ENCODE results near the gene SLIT3. TPM values are rescaled to one million over a fixed set of nuclear protein-coding genes. Genes with fewer than 3 reads are reported as not detected.

SLIT3 gene
- total RNA-seq, 4 donors from 2014 or later = 0.72 to 37.4 (median 5.3) TPM

DNA sequence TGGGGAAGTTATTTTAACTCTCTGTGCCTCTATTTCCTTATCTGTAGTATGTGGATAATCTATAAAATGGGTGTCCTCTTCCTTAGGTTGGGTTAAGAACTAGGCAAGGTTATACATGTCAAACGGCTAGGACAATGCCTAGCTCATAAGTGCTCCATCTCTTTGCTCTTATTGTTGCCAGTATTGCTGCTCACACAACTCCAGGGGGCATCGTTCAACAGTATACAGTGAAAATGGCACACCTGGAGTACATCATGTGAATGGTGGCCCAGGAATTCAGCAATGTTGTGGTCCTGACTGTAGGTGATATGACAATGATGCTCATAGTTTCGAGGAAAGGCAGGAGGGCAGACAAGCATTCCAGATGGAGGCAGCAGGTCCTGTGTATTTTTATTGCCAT lies 30.1 kb downstream of the SLIT3 start:
- no peaks in the 10 kb centered on the region for H3K27me3 ChIP-seq
- no peak for DNase-seq
- WGBS, 2 donors = 77 to 79% methylated on average over 3 of the region's 3 CpGs
- intact Hi-C loops (cut with DNase I) = no loop called here
- no peak overlapping the region for H3K4me3 ChIP-seq
- TF ChIP-seq, protein P1, sequence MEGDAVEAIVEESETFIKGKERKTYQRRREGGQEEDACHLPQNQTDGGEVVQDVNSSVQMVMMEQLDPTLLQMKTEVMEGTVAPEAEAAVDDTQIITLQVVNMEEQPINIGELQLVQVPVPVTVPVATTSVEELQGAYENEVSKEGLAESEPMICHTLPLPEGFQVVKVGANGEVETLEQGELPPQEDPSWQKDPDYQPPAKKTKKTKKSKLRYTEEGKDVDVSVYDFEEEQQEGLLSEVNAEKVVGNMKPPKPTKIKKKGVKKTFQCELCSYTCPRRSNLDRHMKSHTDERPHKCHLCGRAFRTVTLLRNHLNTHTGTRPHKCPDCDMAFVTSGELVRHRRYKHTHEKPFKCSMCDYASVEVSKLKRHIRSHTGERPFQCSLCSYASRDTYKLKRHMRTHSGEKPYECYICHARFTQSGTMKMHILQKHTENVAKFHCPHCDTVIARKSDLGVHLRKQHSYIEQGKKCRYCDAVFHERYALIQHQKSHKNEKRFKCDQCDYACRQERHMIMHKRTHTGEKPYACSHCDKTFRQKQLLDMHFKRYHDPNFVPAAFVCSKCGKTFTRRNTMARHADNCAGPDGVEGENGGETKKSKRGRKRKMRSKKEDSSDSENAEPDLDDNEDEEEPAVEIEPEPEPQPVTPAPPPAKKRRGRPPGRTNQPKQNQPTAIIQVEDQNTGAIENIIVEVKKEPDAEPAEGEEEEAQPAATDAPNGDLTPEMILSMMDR (IDR thresholded peaks at IDR 0.05) = no peak
- TF ChIP-seq POLR2A (IDR thresholded peaks at IDR 0.05) = no peak
- no peaks in the 10 kb centered on the region for H3K9me3 ChIP-seq
- H3K27ac ChIP-seq = no peak overlapping the region
- peaks cover 0 to 4% (median 0%) of the 10 kb centered on the region in 3 donors for H3K4me1 ChIP-seq
- H3K36me3 ChIP-seq = no peaks in the 10 kb centered on the region

DNA sequence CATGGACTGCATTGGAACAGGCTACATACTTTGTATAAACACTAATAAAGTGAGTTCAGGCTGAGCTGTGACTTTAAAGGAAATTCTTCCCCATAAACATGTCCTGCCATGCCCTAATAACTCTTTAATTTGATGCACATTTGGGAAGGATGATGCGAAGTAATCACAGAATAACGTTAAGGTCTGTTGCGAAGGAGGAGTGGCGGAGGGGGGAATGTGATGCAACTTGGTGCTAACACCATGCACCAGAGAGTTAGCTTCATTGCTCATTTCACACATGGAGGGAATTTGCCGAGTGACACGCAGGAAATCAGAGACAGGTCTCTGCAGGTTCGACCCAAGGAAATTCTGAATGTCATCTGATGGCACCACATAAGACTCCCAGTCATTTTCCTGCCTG lies 32.9 kb downstream of the SLIT3 start:
- WGBS, 2 donors = 42 to 49% methylated on average over 7 of the region's 7 CpGs
- Histone ChIP-seq H3K36me3 (no peaks in the 10 kb centered on the region), H3K9me3 (no peaks in the 10 kb centered on the region), H3K4me1 (peaks cover 0 to 4% (median 0%) of the 10 kb centered on the region in 3 donors), H3K27me3 (no peaks in the 10 kb centered on the region), H3K27ac (no peak overlapping the region), H3K4me3 (no peak overlapping the region)
- TF ChIP-seq, protein P1 (IDR thresholded peaks at IDR 0.05) = no peak
- TF ChIP-seq POLR2A (IDR thresholded peaks at IDR 0.05) = no peak
- intact Hi-C loops (cut with DNase I) = no loop called here
- DNase-seq = no peak

DNA sequence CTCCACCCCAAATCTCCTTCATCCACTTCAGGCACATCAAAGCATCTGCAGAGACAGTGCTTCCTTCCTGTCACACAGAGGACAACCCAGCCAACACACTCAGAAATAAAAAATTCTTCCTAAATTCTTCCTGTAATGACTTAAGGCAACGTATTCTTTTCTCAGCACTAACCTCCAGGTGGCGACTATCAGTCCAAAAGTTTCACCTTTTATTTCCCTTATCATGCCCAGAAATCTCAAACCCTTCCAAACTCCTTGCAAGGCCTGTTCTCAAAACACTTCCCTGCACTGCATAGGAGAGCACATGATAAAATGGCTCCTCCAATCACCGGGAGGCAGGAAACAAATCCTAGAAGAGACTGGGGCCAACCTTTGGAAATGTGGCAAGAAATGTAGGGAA lies 35.1 kb downstream of the SLIT3 start:
- Histone ChIP-seq H3K4me1 (peaks cover 0 to 4% (median 0%) of the 10 kb centered on the region in 3 donors), H3K27me3 (no peaks in the 10 kb centered on the region), H3K36me3 (no peaks in the 10 kb centered on the region), H3K9me3 (no peaks in the 10 kb centered on the region), H3K4me3 (no peak overlapping the region), H3K27ac (no peak overlapping the region)
- 71 to 86% methylated on average over 2 to 3 of the region's 3 CpGs for WGBS, 2 donors
- intact Hi-C loops (cut with DNase I) = no loop called here
- TF ChIP-seq, protein P1 (IDR thresholded peaks at IDR 0.05) = peak in 1 of 6 experiments; percentile 17
- no peak for TF ChIP-seq POLR2A (IDR thresholded peaks at IDR 0.05)
- DNase-seq = no peak

DNA sequence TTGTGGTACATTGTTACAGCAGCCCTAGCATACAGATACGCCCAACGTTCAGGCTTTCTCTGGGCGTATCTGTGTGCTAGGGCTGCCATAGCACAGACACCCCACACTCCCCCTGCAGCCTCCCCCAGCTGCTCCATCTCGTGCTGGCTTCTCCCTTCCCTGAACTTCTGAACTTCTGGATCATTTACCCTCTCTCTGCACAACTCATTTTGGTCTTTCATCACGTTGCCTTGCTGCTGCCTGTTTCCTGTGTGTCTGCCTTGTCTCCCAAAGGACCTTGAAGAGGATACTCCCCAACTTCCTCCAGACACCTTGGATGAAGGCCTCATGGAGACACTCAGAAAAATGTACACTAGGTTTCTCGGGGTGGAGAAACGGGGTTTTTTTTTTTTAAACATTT lies 37.3 kb downstream of the SLIT3 start:
- no peak for TF ChIP-seq POLR2A (IDR thresholded peaks at IDR 0.05)
- TF ChIP-seq, protein P1 (IDR thresholded peaks at IDR 0.05) = no peak
- H3K4me3 ChIP-seq = no peak overlapping the region
- H3K4me1 ChIP-seq = peaks cover 0 to 4% (median 0%) of the 10 kb centered on the region in 3 donors
- intact Hi-C loops (cut with DNase I) = no loop called here
- H3K36me3 ChIP-seq = no peaks in the 10 kb centered on the region
- 69 to 78% methylated on average over 7 of the region's 7 CpGs for WGBS, 2 donors
- no peaks in the 10 kb centered on the region for H3K9me3 ChIP-seq
- H3K27me3 ChIP-seq = no peaks in the 10 kb centered on the region
- no peak for DNase-seq
- no peak overlapping the region for H3K27ac ChIP-seq

DNA sequence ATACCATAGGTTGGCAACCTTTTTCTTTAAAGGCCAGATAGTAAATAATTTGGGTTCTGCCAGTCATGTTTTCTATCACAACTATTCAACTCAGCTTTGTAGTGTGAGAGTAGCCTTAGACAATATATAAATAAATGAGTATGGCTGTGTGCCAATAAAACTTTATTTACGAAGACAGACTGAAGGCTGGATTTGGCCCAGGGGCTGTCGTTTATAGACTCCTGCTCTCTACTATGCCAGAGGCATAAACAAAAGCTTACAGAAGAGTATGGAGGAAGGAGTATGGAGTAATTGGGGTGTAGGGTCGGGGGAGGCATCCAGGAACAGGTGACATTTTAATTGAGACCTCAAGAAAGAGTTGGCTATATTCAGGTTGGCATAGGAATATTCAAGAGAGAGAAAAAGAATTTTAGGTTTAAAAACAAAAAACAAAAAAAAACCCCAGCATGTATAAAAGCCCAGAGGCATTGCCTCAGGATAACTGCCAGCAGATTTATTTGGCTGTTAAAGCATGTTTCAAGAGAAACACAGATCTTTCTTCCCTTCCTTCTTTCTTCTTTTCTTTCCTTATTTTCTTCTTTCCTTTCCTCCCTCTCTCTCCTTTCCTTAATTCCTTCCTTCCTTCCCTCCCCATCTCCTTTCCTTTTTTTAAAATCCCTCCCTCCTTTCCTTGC lies 39.9 kb downstream of the SLIT3 start:
- Histone ChIP-seq H3K36me3 (no peaks in the 10 kb centered on the region), H3K27ac (no peak overlapping the region), H3K4me3 (no peak overlapping the region), H3K4me1 (no peaks in the 10 kb centered on the region), H3K27me3 (no peaks in the 10 kb centered on the region), H3K9me3 (no peaks in the 10 kb centered on the region)
- no peak for DNase-seq
- intact Hi-C loops (cut with DNase I) = no loop called here
- WGBS, 2 donors = 50 to 59% methylated on average over 3 of the region's 3 CpGs
- TF ChIP-seq, protein P1 (IDR thresholded peaks at IDR 0.05) = no peak
- TF ChIP-seq POLR2A (IDR thresholded peaks at IDR 0.05) = no peak
